ENCODE results near the gene ERN1. TPM values are rescaled to one million over a fixed set of nuclear protein-coding genes. Genes with fewer than 3 reads are reported as not detected.

The ERN1 gene
- total and polyA plus RNA-seq, 3 donors from 2014 or later, result 7.0 to 13.0 (median 12.8) TPM

GRCh38 chr17:64038331-64039105 lies 91.4 kb downstream of the ERN1 start:
- intact Hi-C loops (cut with DNase I; ENCODE audit: low total_unique reads), result no loop called here
- DNase-seq, result no peak
- no peak for TF ChIP-seq POLR2A (IDR thresholded peaks at IDR 0.05)
- TF ChIP-seq CTCF (IDR thresholded peaks at IDR 0.05), result no peak
- H3K27me3 ChIP-seq, result no peaks in the 10 kb centered on the region
- no peak overlapping the region for H3K4me3 ChIP-seq
- no peaks in the 10 kb centered on the region for H3K9me3 ChIP-seq
- WGBS, 2 donors, result 82 to 85% methylated on average over 16 of the region's 16 CpGs
- peaks cover 8% of the 10 kb centered on the region for H3K4me1 ChIP-seq
- no peak overlapping the region for H3K27ac ChIP-seq
- no peaks in the 10 kb centered on the region for H3K36me3 ChIP-seq (ENCODE audit: low read depth, missing control alignments)

- no peak for TF ChIP-seq CTCF (IDR thresholded peaks at IDR 0.05)
- no peak for TF ChIP-seq POLR2A (IDR thresholded peaks at IDR 0.05)
- intact Hi-C loops (cut with DNase I; ENCODE audit: low total_unique reads), result no loop called here
- no peaks in the 10 kb centered on the region for H3K36me3 ChIP-seq (ENCODE audit: low read depth, missing control alignments)
- H3K4me3 ChIP-seq, result no peak overlapping the region
- no peaks in the 10 kb centered on the region for H3K27me3 ChIP-seq
- H3K4me1 ChIP-seq, result peaks cover 3% of the 10 kb centered on the region
- no peak overlapping the region for H3K27ac ChIP-seq
- H3K9me3 ChIP-seq, result no peaks in the 10 kb centered on the region
- 89 to 94% methylated on average over 5 of the region's 5 CpGs for WGBS, 2 donors
- no peak for DNase-seq
Observed at GRCh38 chr17:64037802-64038201, 92.1 kb downstream of the ERN1 start.

GRCh38 chr17:64037180-64037579 lies 92.8 kb downstream of the ERN1 start:
- 76 to 85% methylated on average over 6 of the region's 6 CpGs for whole genome bisulfite sequencing, 2 donors
- DNase-seq, result no peak
- Histone ChIP-seq H3K4me1 (peaks cover 3% of the 10 kb centered on the region), H3K27me3 (no peaks in the 10 kb centered on the region), H3K9me3 (no peaks in the 10 kb centered on the region), H3K4me3 (no peak overlapping the region), H3K27ac (no peak overlapping the region), H3K36me3 (ENCODE audit: low read depth, missing control alignments) (no peaks in the 10 kb centered on the region)
- intact Hi-C loops (cut with DNase I; ENCODE audit: low total_unique reads), result no loop called here
- TF ChIP-seq POLR2A (IDR thresholded peaks at IDR 0.05) (no peak), CTCF (IDR thresholded peaks at IDR 0.05) (no peak)

GRCh38 chr17:64036198-64036922 lies 93.6 kb downstream of the ERN1 start:
- peaks cover 3% of the 10 kb centered on the region for H3K4me1 ChIP-seq
- H3K4me3 ChIP-seq, result no peak overlapping the region
- intact Hi-C loops (cut with DNase I; ENCODE audit: low total_unique reads), result no loop called here
- no peak for DNase-seq
- TF ChIP-seq POLR2A (IDR thresholded peaks at IDR 0.05) (no peak), CTCF (IDR thresholded peaks at IDR 0.05) (no peak)
- H3K9me3 ChIP-seq, result no peaks in the 10 kb centered on the region
- no peaks in the 10 kb centered on the region for H3K27me3 ChIP-seq
- H3K27ac ChIP-seq, result no peak overlapping the region
- 90 to 91% methylated on average over 14 of the region's 14 CpGs for WGBS, 2 donors
- H3K36me3 ChIP-seq (ENCODE audit: low read depth, missing control alignments), result no peaks in the 10 kb centered on the region
